ENCODE results near the gene CHCHD10. TPM values are rescaled to one million over a fixed set of nuclear protein-coding genes. Genes with fewer than 3 reads are reported as not detected.

CHCHD10 gene
- total and polyA plus RNA-seq, 2 of the 13 experiments (the other 11 are each of a cell fraction or from before 2014, with no cell fraction given), result 37.0 to 62.8 TPM

GRCh38 chr22:23783265-23784150 lies 15.7 kb upstream of the CHCHD10 start (continued):
- TF ChIP-seq ZNF687 (CRISPR knock-in tag; IDR thresholded peaks at IDR 0.05) (peak; percentile 75), MTF1 (CRISPR knock-in tag; IDR thresholded peaks at IDR 0.05) (no peak), TOPORS (CRISPR knock-in tag; IDR thresholded peaks at IDR 0.05) (peak; percentile 45; the same call in 1 of the 2 replicates), NR2C2 (CRISPR knock-in tag; IDR thresholded peaks at IDR 0.05; ENCODE audit: borderline replicate concordance) (no peak), RNF219 (CRISPR knock-in tag; IDR thresholded peaks at IDR 0.05) (no peak), HDAC6 (IDR thresholded peaks at IDR 0.05; ENCODE audit: low read depth, low read length) (no peak), ZBTB34 (CRISPR knock-in tag; IDR thresholded peaks at IDR 0.05) (no peak), ZNF749 (CRISPR knock-in tag; IDR thresholded peaks at IDR 0.05; ENCODE audit: borderline replicate concordance) (no peak), AHR (CRISPR knock-in tag; IDR thresholded peaks at IDR 0.05) (no peak), ZNF18 (CRISPR knock-in tag; IDR thresholded peaks at IDR 0.05; ENCODE audit: insufficient replicate concordance) (no peak), HNF4A (CRISPR knock-in tag; IDR thresholded peaks at IDR 0.05) (peak; percentile 19; the same call in 1 of the 2 replicates), ZFP82 (CRISPR knock-in tag; IDR thresholded peaks at IDR 0.05; ENCODE audit: borderline replicate concordance) (no peak), HIC2 (CRISPR knock-in tag; IDR thresholded peaks at IDR 0.05; ENCODE audit: low read depth) (peak; percentile 59), ZFP37 (CRISPR knock-in tag; IDR thresholded peaks at IDR 0.05; ENCODE audit: borderline replicate concordance) (no peak), MAZ (IDR thresholded peaks at IDR 0.05; ENCODE audit: borderline replicate concordance, low read depth, low read length) (no peak), MAZ (CRISPR knock-in tag; IDR thresholded peaks at IDR 0.05; ENCODE audit: low read depth) (0 out of 2 replicates have a peak, but pooled peaks have one; percentile 11)
